Measurements from ENCODE around the gene BSDC1.
"Not testable (repeated sequence)": the region's sequence is repeated elsewhere in the genome, so short reads cannot be mapped to it uniquely, and the experiment has no call there.

The BSDC1 gene

GRCh38 chr1:32355778-32356177, 38.5 kb downstream of the BSDC1 start:
- not testable (repeated sequence) for DNase-seq

GRCh38 chr1:32353886-32354570, 40.2 kb downstream of the BSDC1 start:
- peak; percentile 50 to 54 for DNase-seq

- no peak for DNase-seq
Measured at GRCh38 chr1:32353431-32353830, 40.8 kb downstream of the BSDC1 start.

GRCh38 chr1:32352831-32353383, 41.3 kb downstream of the BSDC1 start:
- DNase-seq, result no peak

- DNase-seq, result no peak
Measured at GRCh38 chr1:32352239-32352745, 41.9 kb downstream of the BSDC1 start.

- peak; percentile 78 to 81 for DNase-seq
Measured at GRCh38 chr1:32351399-32352238, 42.6 kb downstream of the BSDC1 start.

GRCh38 chr1:32350785-32351398, 43.3 kb downstream of the BSDC1 start:
- DNase-seq, result peak; percentile 55 to 74

- peak; percentile 62 to 68 for DNase-seq
Measured at GRCh38 chr1:32349211-32349708, 45.0 kb downstream of the BSDC1 start.

- no peak for DNase-seq
Measured at GRCh38 chr1:32346532-32347157, 47.6 kb downstream of the BSDC1 start.

GRCh38 chr1:32345289-32345827, 48.9 kb downstream of the BSDC1 start:
- DNase-seq, result peak in 1 of 2 donors; percentile 19

GRCh38 chr1:32342704-32343103, 51.5 kb downstream of the BSDC1 start:
- no peak for DNase-seq

- no peak for DNase-seq
Measured at GRCh38 chr1:32341971-32342370, 52.3 kb downstream of the BSDC1 start.

GRCh38 chr1:32341186-32341757, 53.0 kb downstream of the BSDC1 start:
- DNase-seq, result no peak

GRCh38 chr1:32339363-32339978, 54.8 kb downstream of the BSDC1 start:
- peak; percentile 87 to 88 for DNase-seq

- DNase-seq, result no peak
Measured at GRCh38 chr1:32338637-32339145, 55.5 kb downstream of the BSDC1 start.

- DNase-seq, result peak; percentile 74 to 75
Measured at GRCh38 chr1:32337855-32338636, 56.2 kb downstream of the BSDC1 start.

GRCh38 chr1:32336963-32337675, 57.1 kb downstream of the BSDC1 start:
- peak; percentile 92 to 95 for DNase-seq

- no peak for DNase-seq
Measured at GRCh38 chr1:32336591-32336932, 57.7 kb downstream of the BSDC1 start.

Measured in inflammatory macrophage (primary cell).